K562 (cell line): Measurements from ENCODE around the gene FTL. TPM values are rescaled to one million over a fixed set of nuclear protein-coding genes. Genes with fewer than 3 reads are reported as not detected.

Experiments
- ATAC-seq: fragments of 200-7000 bp; cut with Tn5 transposase; 3 replicates; pipeline ENCODE4 v1.9.1; 2020; ENCODE audit warnings: moderate library complexity
- BruUV-seq: library from RNA; stranded (reverse); fragments of 400-500 nt; replicated peaks from 2 replicates; lab custom pipeline; 2021; lab: Mats Ljungman, UMichigan
- CTCF ChIA-PET: fragments of 300-600 bp; formaldehyde crosslinking; extraction: SDS; loops from one replicate; lab custom pipeline; 2021; ENCODE audit warnings: low intra/inter-chr PET ratio; lab: Yijun Ruan, JAX
- POLR2A ChIA-PET: fragments of 300-600, 350-650 bp; sonication (Branson Sonifier 250); formaldehyde crosslinking; extraction: SDS; loops from one replicate; lab custom pipeline; 2021; ENCODE audit warnings: antibody characterized with exemption, inconsistent platforms; lab: Yijun Ruan, JAX
- DNase-seq, 4 experiments: peaks; one replicate each; pipeline versions ENCODE4 v3.0.0 to v3.0.0-alpha.2; 2011 to 2018; ENCODE audit warnings: low spot score in 3 of 4, mixed read lengths in 3 of 4; ENCODE audit errors: extremely low read depth in 1 of 4
- FAIRE-seq: peaks from 2 replicates; lab custom pipeline; 2011; peaks lifted over from hg19 to GRCh38; lab: Jason Lieb, UNC
- H2AFZ ChIP-seq: 2 replicates; pipeline ENCODE4 v1.6.0; 2011; ENCODE audit warnings: low read depth, low read length, control low read depth, inconsistent platforms
- H3K27ac ChIP-seq: fragments of 200-600 bp; 3 replicates; pipeline ENCODE4 v1.8.0; 2011; ENCODE audit warnings: low read depth, mild to moderate bottlenecking, control low read depth, inconsistent platforms, low read length, moderate library complexity, mixed read lengths; ENCODE audit errors: extremely low read depth
- H3K27me3 ChIP-seq, 2 experiments: fragments of 300-600 bp in 1 of 2; 2 replicates in 1 of 2; 3 replicates in 1 of 2; pipeline versions ENCODE4 v1.6.0 to v1.8.0; 2011; ENCODE audit warnings: inconsistent platforms in 2 of 2, low read length in 2 of 2, mild to moderate bottlenecking in 1 of 2, mixed read lengths in 1 of 2, moderate library complexity in 1 of 2; ENCODE audit not compliant: control insufficient read depth in 2 of 2, insufficient read depth in 2 of 2
- H3K36me3 ChIP-seq: fragments of 300-600 bp; 3 replicates; pipeline ENCODE4 v1.8.0; 2011; ENCODE audit warnings: mild to moderate bottlenecking, low read length, inconsistent platforms; ENCODE audit not compliant: control insufficient read depth, insufficient read depth
- H3K4me1 ChIP-seq, 2 experiments: fragments of 200-600 bp in 1 of 2; replicated peaks in 1 of 2; 2 replicates in 1 of 2; 3 replicates in 1 of 2; pipeline versions ENCODE4 v1.5.1 to v1.8.0; 2011; ENCODE audit warnings: inconsistent platforms in 2 of 2, low read length in 2 of 2, mild to moderate bottlenecking in 1 of 2, mixed read lengths in 1 of 2, moderate library complexity in 1 of 2; ENCODE audit not compliant: control insufficient read depth in 2 of 2, insufficient read depth in 2 of 2
- H3K4me2 ChIP-seq: 2 replicates; pipeline ENCODE4 v1.6.1; 2011; ENCODE audit warnings: low read length, control low read depth, inconsistent platforms, mixed read lengths; ENCODE audit not compliant: insufficient read depth
- H3K4me3 ChIP-seq: fragments of 200-600 bp; sonication (generic), shearing (Covaris generic); 2 replicates; pipeline ENCODE4 v1.5.1; 2016; ENCODE audit warnings: control low read depth, inconsistent platforms
- H3K79me2 ChIP-seq: fragments of 200-600 bp; 3 replicates; pipeline ENCODE4 v1.8.0; 2011; ENCODE audit warnings: low read length, inconsistent platforms; ENCODE audit not compliant: control insufficient read depth, insufficient read depth
- H3K9ac ChIP-seq, 2 experiments: 2 replicates each; pipeline versions ENCODE4 v1.6.0 to v1.6.1; 2011; ENCODE audit warnings: low read depth in 2 of 2, low read length in 2 of 2, control low read depth in 1 of 2, inconsistent platforms in 1 of 2, mild to moderate bottlenecking in 1 of 2, mixed read lengths in 1 of 2; ENCODE audit not compliant: insufficient read depth in 1 of 2
- H3K9me1 ChIP-seq: one replicate; pipeline ENCODE4 v1.6.0; 2011; ENCODE audit warnings: inconsistent platforms, mild to moderate bottlenecking, low read length, moderate library complexity; ENCODE audit not compliant: control insufficient read depth, insufficient read depth
- H3K9me3 ChIP-seq: replicated peaks from 2 replicates; pipeline ENCODE4 v1.5.1; 2011; ENCODE audit warnings: low read depth, low read length, inconsistent platforms; ENCODE audit not compliant: control insufficient read depth, insufficient read depth
- H4K20me1 ChIP-seq: replicated peaks from 2 replicates; pipeline ENCODE4 v1.6.1; 2011; ENCODE audit warnings: low read length, inconsistent platforms, mixed read lengths; ENCODE audit not compliant: control insufficient read depth, insufficient read depth
- ASH1L ChIP-seq: fragments of 450-650 bp; IDR thresholded peaks from 2 replicates; pipeline ENCODE4 v1.6.1; 2018; ENCODE audit warnings: borderline replicate concordance, mild to moderate bottlenecking, low read depth; ENCODE audit not compliant: partially characterized antibody
- ATF7 ChIP-seq: fragments of 450-650 bp; IDR thresholded peaks from 2 replicates; pipeline ENCODE4 v1.7.1; 2014; ENCODE audit warnings: mild to moderate bottlenecking, moderate library complexity
- CHD4 ChIP-seq: fragments of 200-600 bp; sonication (generic); IDR thresholded peaks from 3 replicates; pipeline ENCODE4 v1.6.1; 2012; ENCODE audit warnings: low read depth, mild to moderate bottlenecking, mixed read lengths, low read length, inconsistent platforms; ENCODE audit not compliant: insufficient read depth, insufficient replicate concordance, poor library complexity, severe bottlenecking
- CREBBP ChIP-seq: IDR thresholded peaks from one replicate; pipeline ENCODE4 v1.6.1; 2012; ENCODE audit warnings: low read depth, mild to moderate bottlenecking, control low read depth, inconsistent platforms, low read length
- EGR1 ChIP-seq: fragments of 450-650 bp; conservative IDR thresholded peaks from 2 replicates; pipeline ENCODE4 v1.6.1; 2017; ENCODE audit warnings: mild to moderate bottlenecking
- HEY1 ChIP-seq: fragments of 250-450 bp; sonication (Bioruptor Pico); IDR thresholded peaks from 2 replicates; pipeline ENCODE4 v1.5.0; 2020; ENCODE audit warnings: mild to moderate bottlenecking, moderate library complexity, borderline replicate concordance
- LARP7 ChIP-seq: fragments of 450-650 bp; IDR thresholded peaks from 2 replicates; pipeline ENCODE4 v1.6.1; 2016
- POLR2G ChIP-seq: fragments of 200-400 bp; formaldehyde crosslinking; IDR thresholded peaks from 2 replicates; pipeline ENCODE4 v1.6.1; 2017; ENCODE audit warnings: low read depth, mild to moderate bottlenecking, antibody characterized with exemption, low read length, moderate library complexity
- RHOXF2B ChIP-seq: fragments of 250-450 bp; sonication (Bioruptor Pico); conservative IDR thresholded peaks from 2 replicates; pipeline ENCODE4 v1.5.1; 2021
- TCF3 ChIP-seq: sonication (generic); formaldehyde crosslinking; IDR thresholded peaks from 2 replicates; pipeline ENCODE4 v1.4.0; 2020; ENCODE audit warnings: mild to moderate bottlenecking, missing genetic modification reagents
- THRAP3 ChIP-seq: fragments of 450-650 bp; IDR thresholded peaks from 2 replicates; pipeline ENCODE4 v1.6.1; 2016; ENCODE audit warnings: mild to moderate bottlenecking, inconsistent platforms, borderline replicate concordance
- ZNF133 ChIP-seq: fragments of 250-450 bp; sonication (Bioruptor Pico); IDR thresholded peaks from 2 replicates; pipeline ENCODE4 v1.4.0; 2020; ENCODE audit warnings: mild to moderate bottlenecking
- WGBS: fragments of 100-300 bp; shearing (Covaris generic); methylation state at CpG from one replicate; pipeline ENCODE4 v1.1.6; 2016; ENCODE audit warnings: low coverage, mixed read lengths; ENCODE audit not compliant: insufficient coverage; ENCODE audit errors: missing lambda C conversion rate; 5-methylcytosine and 5-hydroxymethylcytosine counted together
- in situ Hi-C: fragments of 300-500 bp; cut with MboI; formaldehyde crosslinking; loops from 4 replicates; pipeline ENCODE4 v1.15.0; 2018; ENCODE audit warnings: inconsistent platforms, mixed read lengths
- intact Hi-C: fragments of 100-400 bp; cut with micrococcal nuclease; formaldehyde crosslinking; loops from 2 replicates; pipeline ENCODE4 v1.14.2; 2022
- polyA plus RNA-seq, 8 experiments: library from polyadenylated mRNA; depleted of rRNA in 4 of 8; stranded (reverse) in 5 of 8; unstranded in 3 of 8; fragments of >200 nt; fragmentation: Nextera tagmentation in 2 of 8; fragmentation: Illumina TruSeq in 1 of 8; extraction: Ambion mirVana in 2 of 8; extraction: Trizol in 1 of 8; gene quantifications; 2 replicates each; pipeline versions ENCODE4 v1.2.1 to v1.2.3, GENCODE V29; 2011 to 2014; ENCODE audit warnings: inconsistent platforms in 1 of 8, missing spikeins in 1 of 8
- total RNA-seq, 7 experiments: library from RNA; depleted of rRNA in 6 of 7; stranded (reverse); fragments of >200 nt in 6 of 7; fragmentation: Illumina TruSeq in 2 of 7; extraction: Trizol in 2 of 7; gene quantifications; 2 replicates each; pipeline versions ENCODE4 v1.2.1 to v1.2.3, GENCODE V29; 2011 to 2021; ENCODE audit warnings: low replicate concordance in 1 of 7
- TF ChIP-seq, protein P1 (sequence below): fragments of 450-650 bp; IDR thresholded peaks from 2 replicates; pipeline ENCODE4 v1.6.1; 2017; ENCODE audit warnings: antibody characterized with exemption
- TF ChIP-seq, protein P2 (sequence below), 2 experiments: fragments of 450-650 bp in 1 of 2; IDR thresholded peaks; 2 replicates each; pipeline ENCODE4 v1.6.1; 2011 to 2017; ENCODE audit warnings: low read depth in 2 of 2, antibody characterized with exemption in 1 of 2, borderline replicate concordance in 1 of 2, low read length in 1 of 2, mild to moderate bottlenecking in 1 of 2, mixed read lengths in 1 of 2; ENCODE audit not compliant: control insufficient read depth in 1 of 2
- TF ChIP-seq, protein P3 (sequence below): sonication (generic); formaldehyde crosslinking; IDR thresholded peaks from 2 replicates; pipeline ENCODE4 v1.8.0; 2022; ENCODE audit warnings: missing genetic modification reagents, mild to moderate bottlenecking, moderate library complexity, borderline replicate concordance

Gene FTL
- total and polyA plus RNA-seq, 9 of the 15 experiments (the other 6 are each of a cell fraction or from before 2014, with no cell fraction given): 1,231 to 27,415 (median 3,965) TPM

DNA sequence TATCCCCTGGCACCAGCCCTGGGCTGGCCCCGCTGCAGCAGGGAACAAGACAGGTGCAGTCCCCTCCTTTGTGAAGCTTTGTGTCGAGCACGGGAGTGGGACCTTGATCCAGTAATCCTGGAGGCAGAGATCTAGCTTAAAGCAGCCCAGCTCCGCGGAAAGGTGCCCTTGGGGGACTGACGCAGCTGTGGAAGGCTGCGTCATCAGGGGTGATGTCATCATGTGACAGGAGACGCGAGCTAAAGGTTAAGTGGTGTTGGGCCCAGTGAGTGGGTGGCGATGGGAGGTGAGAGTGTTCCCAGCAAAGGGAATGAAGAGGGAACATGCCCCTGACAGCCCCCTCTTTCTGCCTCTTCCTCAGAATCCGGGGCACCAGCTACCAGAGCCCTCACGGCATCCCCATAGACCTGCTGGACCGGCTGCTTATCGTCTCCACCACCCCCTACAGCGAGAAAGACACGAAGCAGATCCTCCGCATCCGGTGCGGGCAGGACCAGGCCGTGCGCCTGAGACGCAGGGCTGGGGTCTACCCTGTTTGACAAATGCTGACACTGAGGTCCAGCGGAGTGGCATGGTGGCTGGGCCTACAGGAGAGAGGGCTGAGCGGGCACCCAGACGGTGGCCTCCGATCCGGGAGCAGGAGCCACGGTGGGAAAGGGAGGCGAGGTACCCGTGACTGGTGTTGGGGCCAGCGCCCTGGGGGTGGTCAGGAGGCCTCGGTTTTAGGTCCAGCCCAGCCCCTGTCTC is 49.2 kb downstream of the FTL start:
- peak; percentile 68 for FAIRE-seq
- Histone ChIP-seq H3K4me1 (peaks cover 15 to 47% of the 10 kb centered on the region in 2 experiments; a peak in 4 of 5 replicates), H3K79me2 (no peaks in the 10 kb centered on the region), H3K9ac (no peak overlapping the region), H2AFZ (no peak overlapping the region), H3K9me1 (peaks cover 3% of the 10 kb centered on the region), H3K27ac (peak overlapping the region; percentile 12; the same call in 2 of the 3 replicates), H4K20me1 (peaks cover 9% of the 10 kb centered on the region; the same call in 1 of the 2 replicates), H3K27me3 (no peaks in the 10 kb centered on the region), H3K9me3 (no peaks in the 10 kb centered on the region), H3K4me2 (no peak overlapping the region), H3K4me3 (no peak overlapping the region), H3K36me3 (peaks cover 70% of the 10 kb centered on the region; the same call in 2 of the 3 replicates)
- intact Hi-C loops (no loop called here), in situ Hi-C loops (no loop called here)
- 72% methylated on average over 28 of the region's 32 CpGs for WGBS
- BruUV-seq: no TSS peak
- peak in 2 of 4 experiments; percentile 45 to 66 for DNase-seq
- ChIA-PET CTCF (no interaction called here), POLR2A (interaction anchor here (0.8 to 1.3 kb wide), 3 partner anchors 9 to 13 kb away, joined by 3 to 5 read pairs (median 5); no protein-coding TSS in a partner anchor)
- peak; percentile 5; the same call in 1 of the 3 replicates for ATAC-seq
- TF ChIP-seq EGR1 (peak; percentile 79), POLR2G (peak; percentile 61; the same call in 1 of the 2 replicates), TCF3 (CRISPR knock-in tag) (no peak), ASH1L (no peak), CHD4 (no peak), ZNF133 (no peak), ATF7 (peak; percentile 89), THRAP3 (no peak), CREBBP (no peak), HEY1 (CRISPR knock-in tag) (no peak), LARP7 (no peak), RHOXF2B (no peak)
- TF ChIP-seq, protein P1, sequence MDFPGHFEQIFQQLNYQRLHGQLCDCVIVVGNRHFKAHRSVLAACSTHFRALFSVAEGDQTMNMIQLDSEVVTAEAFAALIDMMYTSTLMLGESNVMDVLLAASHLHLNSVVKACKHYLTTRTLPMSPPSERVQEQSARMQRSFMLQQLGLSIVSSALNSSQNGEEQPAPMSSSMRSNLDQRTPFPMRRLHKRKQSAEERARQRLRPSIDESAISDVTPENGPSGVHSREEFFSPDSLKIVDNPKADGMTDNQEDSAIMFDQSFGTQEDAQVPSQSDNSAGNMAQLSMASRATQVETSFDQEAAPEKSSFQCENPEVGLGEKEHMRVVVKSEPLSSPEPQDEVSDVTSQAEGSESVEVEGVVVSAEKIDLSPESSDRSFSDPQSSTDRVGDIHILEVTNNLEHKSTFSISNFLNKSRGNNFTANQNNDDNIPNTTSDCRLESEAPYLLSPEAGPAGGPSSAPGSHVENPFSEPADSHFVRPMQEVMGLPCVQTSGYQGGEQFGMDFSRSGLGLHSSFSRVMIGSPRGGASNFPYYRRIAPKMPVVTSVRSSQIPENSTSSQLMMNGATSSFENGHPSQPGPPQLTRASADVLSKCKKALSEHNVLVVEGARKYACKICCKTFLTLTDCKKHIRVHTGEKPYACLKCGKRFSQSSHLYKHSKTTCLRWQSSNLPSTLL: no peak
- TF ChIP-seq, protein P2, sequence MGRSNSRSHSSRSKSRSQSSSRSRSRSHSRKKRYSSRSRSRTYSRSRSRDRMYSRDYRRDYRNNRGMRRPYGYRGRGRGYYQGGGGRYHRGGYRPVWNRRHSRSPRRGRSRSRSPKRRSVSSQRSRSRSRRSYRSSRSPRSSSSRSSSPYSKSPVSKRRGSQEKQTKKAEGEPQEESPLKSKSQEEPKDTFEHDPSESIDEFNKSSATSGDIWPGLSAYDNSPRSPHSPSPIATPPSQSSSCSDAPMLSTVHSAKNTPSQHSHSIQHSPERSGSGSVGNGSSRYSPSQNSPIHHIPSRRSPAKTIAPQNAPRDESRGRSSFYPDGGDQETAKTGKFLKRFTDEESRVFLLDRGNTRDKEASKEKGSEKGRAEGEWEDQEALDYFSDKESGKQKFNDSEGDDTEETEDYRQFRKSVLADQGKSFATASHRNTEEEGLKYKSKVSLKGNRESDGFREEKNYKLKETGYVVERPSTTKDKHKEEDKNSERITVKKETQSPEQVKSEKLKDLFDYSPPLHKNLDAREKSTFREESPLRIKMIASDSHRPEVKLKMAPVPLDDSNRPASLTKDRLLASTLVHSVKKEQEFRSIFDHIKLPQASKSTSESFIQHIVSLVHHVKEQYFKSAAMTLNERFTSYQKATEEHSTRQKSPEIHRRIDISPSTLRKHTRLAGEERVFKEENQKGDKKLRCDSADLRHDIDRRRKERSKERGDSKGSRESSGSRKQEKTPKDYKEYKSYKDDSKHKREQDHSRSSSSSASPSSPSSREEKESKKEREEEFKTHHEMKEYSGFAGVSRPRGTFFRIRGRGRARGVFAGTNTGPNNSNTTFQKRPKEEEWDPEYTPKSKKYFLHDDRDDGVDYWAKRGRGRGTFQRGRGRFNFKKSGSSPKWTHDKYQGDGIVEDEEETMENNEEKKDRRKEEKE (IDR thresholded peaks at IDR 0.05; ENCODE audit: borderline replicate concordance in 1 of 2, control insufficient read depth in 1 of 2, low read depth in 2 of 2, low read length in 1 of 2): no peak
- TF ChIP-seq, protein P3, sequence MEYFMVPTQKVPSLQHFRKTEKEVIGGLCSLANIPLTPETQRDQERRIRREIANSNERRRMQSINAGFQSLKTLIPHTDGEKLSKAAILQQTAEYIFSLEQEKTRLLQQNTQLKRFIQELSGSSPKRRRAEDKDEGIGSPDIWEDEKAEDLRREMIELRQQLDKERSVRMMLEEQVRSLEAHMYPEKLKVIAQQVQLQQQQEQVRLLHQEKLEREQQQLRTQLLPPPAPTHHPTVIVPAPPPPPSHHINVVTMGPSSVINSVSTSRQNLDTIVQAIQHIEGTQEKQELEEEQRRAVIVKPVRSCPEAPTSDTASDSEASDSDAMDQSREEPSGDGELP: peak; percentile 22; the same call in 1 of the 2 replicates
